Measurements from ENCODE around the gene CERS6. TPM values are rescaled to one million over a fixed set of nuclear protein-coding genes. Genes with fewer than 3 reads are reported as not detected.

The CERS6 gene
- 6.7 and 7.4 TPM in 2 replicates for total RNA-seq

GRCh38 chr2:168455645-168456520, at the start of gene CERS6:
Gene CERS6 (plus strand): TSS chr2:168456272. CDS start chr2:168456449, 177 bp downstream.

GRCh38 chr2:168801961-168802858, 346.1 kb downstream of the CERS6 start, which contains the start of gene NOSTRIN:
Gene NOSTRIN (plus strand): TSS chr2:168802637. CDS start chr2:168802647, 10 bp downstream.

Other genes with a start within 250 kb of the CERS6 start
- 12.8 and 16.8 TPM in 2 replicates for gene STK39, start 208.7 kb upstream of the CERS6 start, total RNA-seq

Data from aortic smooth muscle cell (primary cell).